Panc1 (cell line): Measurements from ENCODE around the gene ZNF284. TPM values are rescaled to one million over a fixed set of nuclear protein-coding genes. Genes with fewer than 3 reads are reported as not detected.

Source experiments
- ATAC-seq: fragments of 200-7000 bp; cut with Tn5 transposase; 2 replicates; pipeline ENCODE4 v1.9.1; 2020; ENCODE audit warnings: mild to moderate bottlenecking, moderate library complexity
- BruUV-seq: library from RNA; stranded (reverse); fragments of 400-500 nt; replicated peaks from 2 replicates; lab custom pipeline; 2021; lab: Mats Ljungman, UMichigan
- CTCF ChIA-PET: fragments of 300-600 bp; sonication (Branson Sonifier 250); formaldehyde crosslinking; loops from one replicate; lab custom pipeline; 2022; ENCODE audit warnings: antibody characterized with exemption; lab: Charles Lee
- POLR2A ChIA-PET: fragments of 300-600 bp; sonication (Branson Sonifier 250); formaldehyde crosslinking; loops from one replicate; lab custom pipeline; 2022; ENCODE audit warnings: antibody characterized with exemption; lab: Charles Lee
- DNase-seq: peaks from one replicate; pipeline ENCODE4 v3.0.0-alpha.2; 2010; ENCODE audit warnings: low read depth, low spot score
- H3K27ac ChIP-seq: 2 replicates; pipeline ENCODE4 v1.5.1; 2011; ENCODE audit warnings: mild to moderate bottlenecking, low read length, inconsistent platforms
- H3K27me3 ChIP-seq: fragments of 200-500 bp; sonication (Bioruptor generic); 2 replicates; pipeline ENCODE4 v1.6.0; 2014; ENCODE audit warnings: low read length, inconsistent platforms; ENCODE audit not compliant: control insufficient read depth, insufficient read depth
- H3K36me3 ChIP-seq: fragments of 200-500 bp; sonication (Bioruptor generic); 2 replicates; pipeline ENCODE4 v1.5.1; 2014; ENCODE audit warnings: inconsistent platforms, mild to moderate bottlenecking, low read length, moderate library complexity; ENCODE audit not compliant: control insufficient read depth, insufficient read depth
- H3K4me1 ChIP-seq: 2 replicates; pipeline ENCODE4 v1.5.1; 2011; ENCODE audit warnings: inconsistent platforms, mild to moderate bottlenecking, low read length, moderate library complexity; ENCODE audit not compliant: control insufficient read depth, insufficient read depth
- H3K4me3 ChIP-seq, 2 experiments: 2 replicates each; pipeline ENCODE4 v1.5.1; 2011 to 2012; ENCODE audit warnings: low read depth in 2 of 2, low read length in 2 of 2, mild to moderate bottlenecking in 2 of 2, inconsistent platforms in 1 of 2, moderate library complexity in 1 of 2
- H3K9me3 ChIP-seq: fragments of 200-500 bp; sonication (Bioruptor generic); 2 replicates; pipeline ENCODE4 v1.5.1; 2014; ENCODE audit warnings: low read depth, mild to moderate bottlenecking, inconsistent platforms, low read length, moderate library complexity; ENCODE audit not compliant: control insufficient read depth, insufficient read depth
- CTCF ChIP-seq: fragments of 450-650 bp; IDR thresholded peaks from 2 replicates; pipeline ENCODE4 v1.5.1; 2017; ENCODE audit warnings: mild to moderate bottlenecking
- POLR2AphosphoS5 ChIP-seq: IDR thresholded peaks from 2 replicates; pipeline ENCODE4 v1.6.1; 2012; ENCODE audit warnings: mild to moderate bottlenecking, low read depth, low read length, moderate library complexity
- REST ChIP-seq, 2 experiments: IDR thresholded peaks; 2 replicates each; pipeline ENCODE4 v1.6.1; 2011 to 2012; ENCODE audit warnings: low read depth in 2 of 2, control low read depth in 1 of 2, low read length in 1 of 2, mild to moderate bottlenecking in 1 of 2, moderate library complexity in 1 of 2; ENCODE audit not compliant: insufficient read depth in 1 of 2
- SIN3A ChIP-seq: IDR thresholded peaks from 2 replicates; pipeline ENCODE4 v1.6.1; 2012; ENCODE audit warnings: low read depth, mild to moderate bottlenecking, low read length, moderate library complexity, borderline replicate concordance; ENCODE audit not compliant: insufficient read depth
- TCF7L2 ChIP-seq: IDR thresholded peaks from 2 replicates; pipeline ENCODE4 v1.6.1; 2011; ENCODE audit warnings: mild to moderate bottlenecking, low read depth, low read length, inconsistent platforms
- in situ Hi-C: cut with HindIII; loops from 2 replicates; pipeline ENCODE4 v1.10.0; 2016; ENCODE audit warnings: low sequenced_read_pairs, low pct_unique_long_range_greater_than_20kb
- intact Hi-C: fragments of 100-400 bp; cut with micrococcal nuclease; formaldehyde crosslinking; loops from one replicate; pipeline ENCODE4 v1.10.0; 2022; ENCODE audit not compliant: unreplicated experiment
- total RNA-seq: library from RNA; stranded (reverse); gene quantifications from one replicate; pipeline ENCODE4 v1.2.1, GENCODE V29; 2021; ENCODE audit not compliant: unreplicated experiment

Gene ZNF284
- total RNA-seq, 1 experiment from 2014 or later, result 0.87 TPM

- H3K4me1 ChIP-seq, result no peaks in the 10 kb centered on the region
- no peak for ATAC-seq
- intact Hi-C loops, result no loop called here
- ChIA-PET POLR2A (no interaction called here), CTCF (no interaction called here)
- no peak for DNase-seq
- in situ Hi-C loops, result no loop called here
- no peaks in the 10 kb centered on the region for H3K27me3 ChIP-seq
- TF ChIP-seq TCF7L2, result no peak
- TF ChIP-seq CTCF, result no peak
- TF ChIP-seq POLR2AphosphoS5, result no peak
- TF ChIP-seq SIN3A, result no peak
- no peak for TF ChIP-seq REST (IDR thresholded peaks at IDR 0.05; ENCODE audit: insufficient read depth in 1 of 2, low read depth in 2 of 2, low read length in 1 of 2)
- H3K9me3 ChIP-seq, result peaks cover 28% of the 10 kb centered on the region; the same call in 1 of the 2 replicates
- BruUV-seq, result no TSS peak
- no peaks in the 10 kb centered on the region; the same call in 1 of the 2 replicates for H3K36me3 ChIP-seq
- no peak overlapping the region for H3K4me3 ChIP-seq
- no peak overlapping the region for H3K27ac ChIP-seq
Observed at GRCh38 chr19:44131955-44132354, 60.0 kb downstream of the ZNF284 start.

Other genes with a start within 250 kb of the ZNF284 start
- gene ZNF283, start 244.8 kb upstream of the ZNF284 start, total RNA-seq, result 6.9 TPM
- 2.4 TPM for gene ZNF404, start 188.2 kb upstream of the ZNF284 start, total RNA-seq
- gene ZNF45, start 136.9 kb upstream of the ZNF284 start, total RNA-seq, result 10.7 TPM
- gene ZNF221, start 120.9 kb upstream of the ZNF284 start, total RNA-seq, result 2.8 TPM
- 5.0 TPM for gene ZNF155, start 88.0 kb upstream of the ZNF284 start, total RNA-seq
- 4.2 TPM for gene ZNF230, start 69.2 kb upstream of the ZNF284 start, total RNA-seq
- gene ZNF222, start 46.8 kb upstream of the ZNF284 start, total RNA-seq, result 3.1 TPM
- 2.2 TPM for gene ZNF223, start 20.1 kb upstream of the ZNF284 start, total RNA-seq
- 13.4 TPM for gene ZNF224, start 22.2 kb downstream of the ZNF284 start, total RNA-seq
- 3.5 TPM for gene ZNF225, start 41.2 kb downstream of the ZNF284 start, total RNA-seq
- gene ZNF234, start 69.4 kb downstream of the ZNF284 start, total RNA-seq, result 6.4 TPM
- gene ZNF226, start 92.9 kb downstream of the ZNF284 start, total RNA-seq, result 21.7 TPM
- gene ZNF227, start 140.4 kb downstream of the ZNF284 start, total RNA-seq, result 15.4 TPM
- gene ZNF233, start 187.7 kb downstream of the ZNF284 start, total RNA-seq, result 1.8 TPM
- gene ZNF235, start 232.9 kb downstream of the ZNF284 start, total RNA-seq, result 5.1 TPM